Endothelial cell of umbilical vein (primary cell): ENCODE results near the gene NUDT5. TPM values are rescaled to one million over a fixed set of nuclear protein-coding genes. Genes with fewer than 3 reads are reported as not detected.
A peak's percentile ranks its signal among the peaks of the same experiment; 100 is the strongest.

ENCODE experiments used
- BruUV-seq: library from RNA; stranded (reverse); fragments of 400-500 nt; replicated peaks from 2 replicates; lab custom pipeline; 2021; lab: Mats Ljungman, UMichigan
- CTCF ChIA-PET: fragments of 300-600, 350-600 bp; sonication (Branson Sonifier 250); formaldehyde crosslinking; loops from one replicate; lab custom pipeline; 2021; ENCODE audit warnings: antibody characterized with exemption, inconsistent platforms; lab: Charles Lee
- POLR2A ChIA-PET: fragments of 300-600, 350-600 bp; sonication (Branson Sonifier 250); formaldehyde crosslinking; loops from one replicate; lab custom pipeline; 2021; ENCODE audit warnings: antibody characterized with exemption, inconsistent platforms; lab: Charles Lee
- DNase-seq: peaks from one replicate; pipeline ENCODE4 v3.0.0-alpha.2; 2011; ENCODE audit warnings: low read depth, low spot score
- FAIRE-seq: peaks from 2 replicates; lab custom pipeline; 2011; peaks lifted over from hg19 to GRCh38; lab: Jason Lieb, UNC
- H2AFZ ChIP-seq: 2 replicates; pipeline ENCODE4 v1.6.0; 2012; ENCODE audit warnings: low read depth, low read length, control low read depth, inconsistent platforms
- H3K27ac ChIP-seq: 2 replicates; pipeline ENCODE4 v1.5.1; 2011; ENCODE audit warnings: low read depth, mild to moderate bottlenecking, control low read depth, low read length, moderate library complexity; ENCODE audit not compliant: insufficient read depth
- H3K27me3 ChIP-seq, 2 experiments: 2 replicates each; pipeline versions ENCODE4 v1.6.0 to v1.6.1; 2011; ENCODE audit warnings: low read length in 2 of 2, mixed read lengths in 1 of 2; ENCODE audit not compliant: control insufficient read depth in 2 of 2, insufficient read depth in 2 of 2
- H3K36me3 ChIP-seq, 2 experiments: 2 replicates in 1 of 2; 3 replicates in 1 of 2; pipeline ENCODE4 v1.5.1; 2011; ENCODE audit warnings: low read length in 2 of 2, mild to moderate bottlenecking in 1 of 2, moderate library complexity in 1 of 2; ENCODE audit not compliant: control insufficient read depth in 2 of 2, insufficient read depth in 2 of 2; ENCODE audit errors: extremely low read depth in 1 of 2
- H3K4me1 ChIP-seq: 3 replicates; pipeline ENCODE4 v1.5.1; 2011; ENCODE audit warnings: mild to moderate bottlenecking, low read length; ENCODE audit not compliant: control insufficient read depth, insufficient read depth; ENCODE audit errors: extremely low read depth
- H3K4me2 ChIP-seq: 2 replicates; pipeline ENCODE4 v1.6.1; 2011; ENCODE audit warnings: low read length, control low read depth, mixed read lengths; ENCODE audit not compliant: insufficient read depth
- H3K4me3 ChIP-seq, 3 experiments: fragments of 200-600 bp in 1 of 3; sonication (generic), shearing (Covaris generic) in 1 of 3; replicated peaks in 1 of 3; 2 replicates each; pipeline ENCODE4 v1.5.1; 2011 to 2016; ENCODE audit warnings: control low read depth in 3 of 3, low read length in 3 of 3, mild to moderate bottlenecking in 2 of 3, inconsistent platforms in 1 of 3, low read depth in 1 of 3, moderate library complexity in 1 of 3; ENCODE audit not compliant: insufficient read depth in 1 of 3
- H3K79me2 ChIP-seq: 2 replicates; pipeline ENCODE4 v1.6.0; 2012; ENCODE audit warnings: low read length, inconsistent platforms; ENCODE audit not compliant: control insufficient read depth, insufficient read depth
- H3K9ac ChIP-seq: replicated peaks from 2 replicates; pipeline ENCODE3; 2011; ENCODE audit warnings: low read length, control low read depth; ENCODE audit not compliant: insufficient read depth; ENCODE audit errors: extremely low read depth
- H3K9me1 ChIP-seq: replicated peaks from 3 replicates; pipeline ENCODE4 v1.6.0; 2011; ENCODE audit warnings: mild to moderate bottlenecking, low read length; ENCODE audit not compliant: control insufficient read depth, insufficient read depth; ENCODE audit errors: extremely low read depth
- H3K9me3 ChIP-seq: replicated peaks from 2 replicates; pipeline ENCODE4 v1.5.1; 2012; ENCODE audit warnings: low read length, inconsistent platforms; ENCODE audit not compliant: control insufficient read depth, insufficient read depth
- H4K20me1 ChIP-seq: replicated peaks from 2 replicates; pipeline ENCODE3; 2011; ENCODE audit warnings: mild to moderate bottlenecking, low read length; ENCODE audit not compliant: control insufficient read depth, insufficient read depth; ENCODE audit errors: extremely low read depth
- CTCF ChIP-seq, 2 donors: IDR thresholded peaks; 1 replicate in 1 of 2; 2 replicates in 1 of 2; pipeline ENCODE4 v1.5.1; 2011; ENCODE audit warnings: low read length in 2 of 2, mild to moderate bottlenecking in 2 of 2, moderate library complexity in 2 of 2, control low read depth in 1 of 2, inconsistent platforms in 1 of 2, low read depth in 1 of 2; ENCODE audit not compliant: insufficient read depth in 1 of 2; ENCODE audit errors: extremely low read depth in 1 of 2
- FOS ChIP-seq: IDR thresholded peaks from 2 replicates; pipeline ENCODE4 v1.6.1; 2011; ENCODE audit warnings: mild to moderate bottlenecking, low read length, moderate library complexity, borderline replicate concordance; ENCODE audit not compliant: insufficient read depth
- MAX ChIP-seq: IDR thresholded peaks from 2 replicates; pipeline ENCODE4 v1.6.1; 2011; ENCODE audit not compliant: insufficient read depth, insufficient read length
- POLR2A ChIP-seq: IDR thresholded peaks from 2 replicates; pipeline ENCODE4 v1.6.1; 2012; ENCODE audit warnings: low read depth, mild to moderate bottlenecking, control low read depth, low read length
- dilution Hi-C: fragments of 300-500 bp; cut with MboI; formaldehyde crosslinking; loops from one replicate; pipeline ENCODE4 v1.15.0; 2019; ENCODE audit warnings: low sequenced_read_pairs; ENCODE audit not compliant: extremely low pct_ligation_motif_present
- intact Hi-C: fragments of 100-400 bp; cut with micrococcal nuclease; formaldehyde crosslinking; loops from one replicate; pipeline ENCODE4 v1.10.0; 2022
- polyA plus RNA-seq, 4 experiments: library from polyadenylated mRNA; depleted of rRNA in 3 of 4; stranded (reverse) in 3 of 4; unstranded in 1 of 4; fragments of >200 nt; gene quantifications; 2 replicates each; pipeline versions ENCODE4 v1.2.1 to v1.2.3, GENCODE V29; 2011 to 2012; ENCODE audit warnings: missing spikeins in 1 of 4
- total RNA-seq: library from RNA; stranded (reverse); gene quantifications from 2 replicates; pipeline ENCODE4 v1.2.3, GENCODE V29; 2021

The NUDT5 gene
- total and polyA plus RNA-seq, 2 donors (not counting 3 experiments of a cell fraction or from before 2014, with no cell fraction given), result 81.8 to 87.8 TPM

- Histone ChIP-seq H3K4me2 (peak overlapping the region; percentile 83), H3K27me3 (no peaks in the 10 kb centered on the region), H3K36me3 (no peaks in the 10 kb centered on the region), H3K27ac (no peak overlapping the region), H3K79me2 (peaks cover 2% of the 10 kb centered on the region), H4K20me1 (no peaks in the 10 kb centered on the region), H3K4me3 (peak overlapping the region; percentile 74 to 79 (median 78)), H3K4me1 (peaks cover 2% of the 10 kb centered on the region), H3K9ac (peak overlapping the region; percentile 82), H3K9me3 (no peaks in the 10 kb centered on the region), H3K9me1 (no peaks in the 10 kb centered on the region), H2AFZ (peak overlapping the region; percentile 63)
- ChIA-PET POLR2A (interaction anchor here (1.1 kb wide), 1 partner anchor 88 kb away, joined by 4 read pairs; the partner anchor contains the start of gene UPF2), CTCF (interaction anchor here (0.6 to 1.2 kb wide), 5 partner anchors 9 to 969 kb away, joined by 3 to 6 read pairs (median 3); partner anchors contain the start of gene OPTN)
- dilution Hi-C loops, result no loop called here
- TF ChIP-seq CTCF (IDR thresholded peaks at IDR 0.05; ENCODE audit: extremely low read depth in 1 of 2, insufficient read depth in 1 of 2, low read depth in 1 of 2, low read length in 2 of 2) (peak; percentile 44 to 62), POLR2A (no peak), MAX (no peak), FOS (no peak)
- FAIRE-seq, result peak; percentile 74
- DNase-seq, result peak; percentile 73
- BruUV-seq, result TSS peak; percentile 31
- intact Hi-C loops, result loop anchor here (2.0 kb wide), 1 partner anchor 64 kb away; the partner anchor contains the start of gene NUDT5
Measured at GRCh38 chr10:12130237-12130872, 65.3 kb downstream of the NUDT5 start.
